ENCODE measurements around the gene TBX4.

GRCh38 chr17:61442136-61442775 lies 10.0 kb upstream of the TBX4 start:
- TF ChIP-seq CTCF (IDR thresholded peaks at IDR 0.05) (no peak), POLR2A (IDR thresholded peaks at IDR 0.05) (no peak)
